ENCODE measurements around the gene ATP2B2.

ATP2B2 gene

DNA sequence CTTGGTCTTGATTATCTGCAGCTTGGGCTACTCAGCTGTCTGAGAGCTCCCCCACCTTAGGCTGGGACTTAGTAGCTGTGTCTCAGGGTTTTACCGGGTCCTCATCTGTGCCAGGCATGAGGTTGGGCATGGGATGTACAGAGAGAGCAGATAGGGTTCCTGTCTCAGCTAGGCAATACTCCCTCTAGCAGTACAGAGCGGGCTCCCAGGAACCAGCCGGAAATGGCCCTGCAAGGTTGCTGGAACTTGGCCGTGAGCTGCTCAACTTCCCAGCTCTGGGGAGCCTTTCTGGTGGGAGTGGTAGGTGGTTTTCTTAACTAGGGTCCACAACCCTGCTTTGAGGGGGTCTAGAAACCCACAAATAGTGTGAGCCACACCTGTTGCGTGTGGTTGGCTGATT is 58.3 kb downstream of the ATP2B2 start:
- DNase-seq: no peak

DNA sequence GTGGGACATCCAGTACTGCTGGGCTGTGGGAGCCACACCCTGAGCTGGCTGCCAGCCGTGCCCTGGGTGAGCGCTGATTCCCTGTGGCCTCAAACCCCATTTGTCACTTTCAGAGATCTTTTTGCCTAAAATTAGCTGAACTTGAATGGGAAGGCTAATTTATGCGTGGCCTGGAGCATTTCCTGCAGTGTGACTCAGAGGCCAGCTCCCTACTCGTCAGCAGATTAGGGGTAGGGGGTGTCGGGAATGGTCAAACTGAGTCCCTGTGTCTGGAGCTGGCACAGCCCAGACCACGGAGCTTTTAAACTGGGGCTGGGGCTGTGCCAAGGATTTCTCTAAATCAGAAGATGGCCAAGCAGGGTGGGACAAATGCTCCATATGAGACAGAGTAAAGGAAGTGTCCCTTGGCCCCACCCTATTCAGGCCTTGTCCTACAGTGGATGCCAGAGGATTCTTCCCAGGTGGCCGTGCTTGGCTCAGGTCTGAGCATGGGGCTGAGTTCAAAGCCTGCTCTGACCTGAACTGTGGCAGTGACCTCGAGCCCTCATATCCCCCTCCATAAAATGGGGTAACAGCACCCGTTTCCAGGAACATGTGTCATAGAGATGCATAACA is 59.7 kb downstream of the ATP2B2 start:
- no peak for DNase-seq

DNA sequence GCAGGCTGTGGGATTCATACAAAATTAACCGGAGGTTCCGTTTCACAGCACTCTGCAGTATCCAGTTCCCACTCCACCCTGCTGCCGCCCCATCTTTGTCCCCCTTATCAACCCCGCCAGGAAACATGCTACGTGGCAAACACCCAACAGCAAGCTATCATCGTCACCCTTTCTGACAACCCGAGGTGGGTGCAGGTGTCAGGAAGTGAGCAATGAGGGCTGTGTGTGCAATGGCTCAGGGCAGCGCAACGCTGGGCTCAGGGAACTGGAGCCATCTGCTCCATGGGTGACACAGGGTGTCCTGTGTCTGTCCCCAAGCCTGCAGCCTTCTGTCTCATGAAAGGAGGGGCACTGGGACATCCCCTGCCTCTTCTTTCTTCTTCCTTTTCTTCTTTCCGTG is 60.9 kb downstream of the ATP2B2 start:
- DNase-seq: no peak

DNA sequence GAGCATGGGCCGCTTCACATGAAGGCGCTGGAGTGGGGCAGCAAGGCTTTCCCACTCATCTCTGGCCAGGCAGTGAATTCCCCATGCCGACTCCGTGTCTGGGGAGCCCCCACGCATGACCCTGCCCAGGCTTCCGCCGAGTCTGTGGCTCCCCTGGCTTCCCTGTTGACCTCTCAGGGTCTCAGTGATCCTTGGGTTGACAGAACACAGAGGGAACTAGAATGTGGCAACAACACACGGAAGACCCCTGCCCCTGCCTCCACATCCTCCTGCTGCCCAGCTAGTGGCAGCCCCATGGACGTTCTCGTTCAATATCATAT is 61.3 kb downstream of the ATP2B2 start:
- DNase-seq: no peak

DNA sequence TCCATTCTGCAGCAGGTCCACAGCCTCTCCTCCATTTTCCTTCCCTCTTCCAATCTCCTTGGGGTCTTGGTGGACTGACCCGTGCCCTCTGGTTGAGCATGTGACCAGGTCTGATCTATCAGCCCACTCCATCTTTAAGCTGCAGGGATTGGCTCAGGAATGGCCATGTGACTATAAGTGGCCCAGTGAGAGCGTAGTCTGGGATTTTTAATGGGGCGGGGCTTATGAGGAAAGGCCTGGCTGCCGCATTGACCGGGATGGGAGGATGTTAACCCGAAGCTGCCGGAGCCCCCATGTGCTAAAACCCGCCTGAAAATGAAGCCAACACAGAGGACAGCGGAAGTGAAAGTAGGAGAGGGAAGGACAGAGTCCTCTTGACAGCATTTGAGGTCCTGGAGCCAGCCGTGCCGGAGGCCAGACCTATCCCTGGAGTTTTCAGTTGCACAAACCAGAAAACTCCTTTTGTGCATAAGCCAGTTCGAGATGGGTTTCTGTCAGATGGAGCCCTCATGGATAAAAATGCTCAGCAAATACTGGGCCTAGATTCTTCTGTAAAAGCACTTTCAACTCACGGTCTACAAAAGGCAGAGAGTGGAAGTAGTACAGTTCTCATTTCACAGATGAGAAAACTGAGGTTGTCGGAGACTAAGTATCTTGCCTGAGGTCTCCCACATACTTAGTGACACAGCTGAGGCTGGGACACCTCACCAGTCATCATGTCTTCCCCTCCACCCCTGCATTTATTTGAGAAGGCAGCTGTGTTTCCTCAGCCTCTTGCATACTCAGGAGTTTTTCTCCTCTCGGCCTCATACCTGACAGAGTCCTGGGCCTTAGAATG is 61.9 kb downstream of the ATP2B2 start:
- no peak for DNase-seq

DNA sequence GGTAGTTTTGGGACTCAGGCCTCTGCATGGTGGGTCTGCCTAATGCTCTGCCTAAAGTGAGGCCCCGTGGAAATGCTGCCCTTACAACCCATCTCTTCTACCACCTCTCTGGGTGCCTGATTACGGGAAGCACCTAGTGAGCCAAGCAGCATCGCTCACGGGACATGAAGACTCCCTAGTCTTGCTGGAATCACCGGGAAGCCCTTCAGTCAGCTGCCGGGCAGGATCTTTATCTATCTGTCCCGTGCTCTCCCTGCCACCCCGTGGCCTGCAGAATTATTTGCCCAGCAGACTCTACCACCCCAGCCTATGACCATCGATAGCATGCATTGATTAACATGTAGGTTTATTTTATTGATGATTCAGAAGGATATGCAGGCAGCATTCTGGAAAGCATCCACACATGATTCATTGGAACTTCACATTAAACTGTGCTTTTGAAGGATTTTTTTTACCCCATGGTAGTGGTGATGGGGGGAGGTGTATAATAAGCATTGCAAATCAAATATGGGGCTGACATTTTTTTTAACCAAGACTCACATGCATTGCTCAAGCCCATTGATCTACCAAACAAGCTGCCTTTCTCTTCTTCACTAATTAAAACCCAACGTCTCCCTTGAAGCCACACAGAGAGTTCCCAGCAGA is 63.1 kb downstream of the ATP2B2 start:
- DNase-seq: no peak

DNA sequence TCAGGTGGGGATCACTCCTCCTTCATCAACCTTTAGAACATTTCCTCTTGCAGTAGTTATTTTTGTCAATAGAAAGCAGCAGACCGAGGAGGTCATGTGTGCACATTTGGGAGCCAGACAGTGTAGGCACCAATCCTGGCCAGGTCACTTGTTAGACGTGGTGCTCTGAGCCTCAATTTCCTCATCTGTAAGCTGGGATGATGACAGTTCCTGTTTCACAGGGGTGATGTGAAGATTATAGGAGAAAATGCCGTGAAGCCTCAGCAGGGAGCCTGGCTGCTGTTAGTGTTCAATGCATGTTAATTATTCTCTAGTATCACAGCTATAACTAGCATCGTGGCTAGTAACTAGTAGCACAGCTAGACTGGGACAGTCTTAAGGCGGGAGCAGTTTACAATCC is 64.7 kb downstream of the ATP2B2 start:
- no peak for DNase-seq

DNA sequence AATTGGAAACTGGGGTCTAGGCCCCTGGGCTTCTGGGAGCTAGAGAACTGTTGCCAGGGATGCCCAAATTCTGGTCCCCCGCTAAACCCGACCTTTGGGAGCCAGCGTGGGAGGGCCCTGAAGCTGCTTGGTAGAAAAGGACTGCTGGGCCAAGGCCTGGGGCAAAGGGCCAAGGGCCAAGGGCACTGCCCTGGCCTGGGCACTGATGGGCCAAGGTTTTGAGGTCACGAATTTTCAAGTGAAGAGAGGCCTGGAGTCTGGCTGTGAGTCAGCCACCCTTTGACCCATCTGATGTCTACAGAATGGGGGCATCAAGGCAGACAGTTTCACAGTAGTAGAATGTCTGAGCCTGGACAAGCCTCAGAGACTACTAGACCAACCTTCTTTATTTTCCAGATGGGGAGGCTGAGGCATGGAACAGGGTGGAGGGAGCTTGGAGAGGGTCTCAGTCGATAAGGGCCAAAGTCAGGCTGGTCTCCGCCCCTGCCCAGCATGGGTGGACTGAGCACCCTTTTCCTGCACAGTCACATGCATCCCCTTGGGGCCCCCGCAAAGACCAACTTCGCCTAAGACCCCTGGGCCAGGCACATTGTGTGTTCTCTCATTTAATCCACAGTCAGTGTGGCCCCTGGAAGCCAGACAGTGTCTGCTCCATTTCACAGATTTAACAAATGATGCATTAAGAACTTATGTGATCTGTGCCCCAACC is 66.3 kb downstream of the ATP2B2 start:
- no peak for DNase-seq

DNA sequence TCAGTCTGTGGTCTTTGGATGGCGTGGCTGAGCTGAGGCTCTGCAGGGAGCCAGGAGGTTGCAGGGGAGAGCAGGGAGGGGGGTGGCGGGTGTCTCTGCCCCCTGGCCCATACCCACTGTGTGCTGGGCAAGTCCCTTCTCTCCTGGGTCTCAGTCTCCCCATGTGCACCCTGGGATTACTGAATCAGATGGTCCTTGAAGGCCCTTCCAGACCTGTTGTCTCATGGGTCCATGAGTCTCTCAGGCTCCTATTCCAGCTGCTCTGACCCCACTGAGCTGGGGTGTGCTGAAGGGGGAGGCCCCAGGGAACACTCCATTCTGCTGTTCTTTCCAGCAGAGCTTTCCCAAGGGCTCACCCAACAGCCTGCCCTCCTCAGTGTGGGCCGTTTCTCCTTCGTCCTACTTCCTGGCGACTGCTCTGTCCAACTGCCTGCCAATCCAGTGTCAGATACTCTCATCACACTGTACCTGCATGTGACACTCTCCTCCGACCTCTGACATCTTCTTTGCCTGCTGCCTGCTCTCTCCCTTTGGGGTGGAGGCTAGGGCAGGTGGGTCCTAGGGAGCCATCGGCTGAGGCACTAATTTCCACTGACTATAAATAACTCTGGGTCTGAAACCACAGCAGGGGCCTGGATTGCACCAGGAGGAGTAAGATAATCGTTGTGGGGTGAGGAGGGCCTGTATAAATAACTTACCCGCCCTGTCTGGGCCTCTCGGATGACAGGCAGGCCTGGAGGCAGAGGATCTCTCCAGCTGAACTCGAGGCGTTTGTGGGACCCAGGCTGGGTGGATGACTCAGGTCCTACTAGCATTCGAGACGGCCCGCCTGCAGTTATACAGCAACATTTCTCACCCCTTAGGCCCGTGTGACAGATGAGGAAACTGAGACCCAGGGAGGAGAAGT is 67.1 kb downstream of the ATP2B2 start:
- DNase-seq: no peak

DNA sequence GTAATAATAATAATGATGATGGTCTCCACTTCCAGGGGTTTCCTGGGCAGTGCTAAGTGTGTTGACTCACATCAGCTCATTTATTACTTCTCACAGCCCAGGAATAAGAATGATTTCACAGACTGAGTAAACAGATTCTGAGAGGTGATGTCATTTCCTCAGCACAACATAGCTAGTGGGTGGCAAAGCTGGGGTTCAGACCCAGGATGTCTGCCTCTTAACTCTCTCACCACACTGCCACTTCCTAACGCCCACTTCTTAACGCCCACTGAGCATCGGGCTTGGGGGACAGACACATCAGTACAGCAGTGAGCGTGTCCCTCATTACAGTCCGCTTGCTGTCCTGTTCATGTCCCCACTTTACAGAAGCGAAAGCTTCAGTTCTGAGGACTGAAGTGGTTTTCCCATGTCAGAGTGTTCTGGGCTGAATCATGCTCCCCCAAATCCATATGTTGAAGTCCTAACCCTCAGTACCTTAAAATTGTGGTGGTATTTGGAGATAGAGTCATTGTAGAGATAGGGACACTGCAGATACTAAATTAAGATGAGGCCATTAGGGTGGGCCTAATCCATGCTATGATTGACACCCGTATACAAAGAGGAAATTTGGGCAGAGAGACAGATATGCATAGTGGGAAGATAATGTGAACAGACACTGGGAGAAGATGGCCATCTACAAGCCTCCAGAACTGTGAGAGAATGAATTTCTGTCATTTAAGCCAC is 68.0 kb downstream of the ATP2B2 start:
- no peak for DNase-seq

DNA sequence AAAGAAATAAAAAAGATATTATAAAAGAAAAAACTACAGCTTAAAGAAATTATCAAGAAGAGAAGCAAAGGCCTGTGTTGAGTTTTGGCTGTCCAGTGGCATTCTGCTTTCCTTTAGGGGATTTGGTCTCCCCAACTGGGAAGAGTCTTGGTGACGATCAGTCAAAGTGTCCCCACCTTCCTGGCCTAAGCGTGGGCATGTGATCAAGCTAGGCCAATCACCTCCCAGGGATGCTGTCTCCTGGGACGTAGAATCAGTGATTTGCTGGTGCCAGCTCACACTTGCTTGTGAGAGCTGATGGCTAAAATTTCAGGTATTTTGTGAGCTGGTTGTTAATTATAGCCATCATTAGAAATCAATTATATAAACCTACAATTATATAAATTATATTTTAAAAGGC is 69.5 kb downstream of the ATP2B2 start:
- no peak for DNase-seq

DNA sequence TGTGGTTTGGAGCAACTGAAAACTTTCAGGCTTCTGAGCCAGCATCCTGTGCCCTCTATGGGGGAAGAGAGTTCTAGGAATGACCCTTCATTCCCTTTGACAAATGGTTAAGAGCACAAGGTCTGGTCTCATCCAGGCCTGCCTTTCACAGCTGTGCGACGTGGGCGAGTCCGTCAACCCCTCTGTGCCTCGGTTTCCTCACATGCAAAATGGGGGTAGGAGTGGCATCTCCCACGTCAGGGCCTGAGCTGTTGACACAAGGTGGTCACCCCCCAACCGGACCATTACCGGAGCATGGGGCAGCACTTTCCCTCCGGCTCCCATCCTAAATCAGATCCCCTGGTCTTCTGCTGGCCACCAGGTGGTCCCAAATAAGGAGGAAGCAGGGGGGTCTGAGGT is 70.4 kb downstream of the ATP2B2 start:
- DNase-seq: no peak

DNA sequence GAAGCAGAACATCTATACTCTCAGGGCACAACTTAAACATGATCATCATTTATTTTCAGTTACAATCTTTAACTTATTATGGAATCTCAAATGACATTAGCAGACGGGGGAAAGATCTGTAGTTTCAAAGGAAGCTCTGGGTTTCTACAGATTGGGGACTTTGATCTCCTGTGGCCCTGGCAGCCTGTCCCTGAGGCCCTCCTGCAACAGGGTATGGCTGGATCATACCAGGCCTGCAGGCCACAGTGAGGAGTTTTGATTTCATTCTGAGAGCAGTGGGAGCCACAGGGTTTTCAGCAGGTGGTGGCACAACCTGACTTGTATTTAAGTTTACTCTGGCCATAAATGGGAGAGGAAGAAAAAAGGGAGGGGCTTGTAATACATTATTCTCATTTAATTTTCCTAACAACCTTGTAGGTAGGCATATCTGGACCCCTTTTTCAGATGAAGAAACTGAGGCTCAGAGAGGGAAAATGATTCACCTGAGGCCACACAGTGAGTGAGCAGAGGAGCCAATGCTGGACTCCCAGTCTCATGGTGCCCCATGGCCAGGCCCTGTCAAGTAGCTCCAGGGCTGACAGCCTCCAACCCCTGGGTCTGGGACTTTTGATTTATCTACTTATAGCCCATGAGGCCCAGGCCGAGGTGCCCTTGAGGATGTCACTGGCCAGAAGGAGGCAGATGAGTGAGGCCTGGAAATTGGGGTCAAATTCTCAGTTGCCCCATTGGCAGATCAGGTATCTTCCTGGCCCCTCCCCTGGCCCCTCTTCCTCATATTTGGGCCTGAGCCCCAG is 71.0 kb downstream of the ATP2B2 start:
- no peak for DNase-seq

DNA sequence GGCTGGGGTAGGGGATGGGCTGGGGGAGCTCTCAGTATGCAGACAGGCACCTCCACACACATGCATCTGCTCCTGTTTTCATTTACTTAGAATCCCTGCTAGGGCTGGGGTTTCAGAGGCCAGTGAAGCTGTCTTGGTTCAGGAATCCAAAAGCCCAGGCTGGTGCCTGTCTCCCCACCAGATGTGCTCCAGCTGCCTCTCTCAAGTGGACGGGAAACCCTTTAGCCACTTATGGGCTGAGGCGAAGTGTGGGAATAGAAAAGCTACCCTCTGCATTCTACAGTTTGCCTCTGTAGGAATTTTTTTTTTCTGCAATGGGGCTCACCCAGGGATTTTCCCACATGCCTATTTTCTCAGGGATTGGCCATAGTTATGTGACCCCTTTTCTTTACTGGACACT is 72.5 kb downstream of the ATP2B2 start:
- DNase-seq: no peak

DNA sequence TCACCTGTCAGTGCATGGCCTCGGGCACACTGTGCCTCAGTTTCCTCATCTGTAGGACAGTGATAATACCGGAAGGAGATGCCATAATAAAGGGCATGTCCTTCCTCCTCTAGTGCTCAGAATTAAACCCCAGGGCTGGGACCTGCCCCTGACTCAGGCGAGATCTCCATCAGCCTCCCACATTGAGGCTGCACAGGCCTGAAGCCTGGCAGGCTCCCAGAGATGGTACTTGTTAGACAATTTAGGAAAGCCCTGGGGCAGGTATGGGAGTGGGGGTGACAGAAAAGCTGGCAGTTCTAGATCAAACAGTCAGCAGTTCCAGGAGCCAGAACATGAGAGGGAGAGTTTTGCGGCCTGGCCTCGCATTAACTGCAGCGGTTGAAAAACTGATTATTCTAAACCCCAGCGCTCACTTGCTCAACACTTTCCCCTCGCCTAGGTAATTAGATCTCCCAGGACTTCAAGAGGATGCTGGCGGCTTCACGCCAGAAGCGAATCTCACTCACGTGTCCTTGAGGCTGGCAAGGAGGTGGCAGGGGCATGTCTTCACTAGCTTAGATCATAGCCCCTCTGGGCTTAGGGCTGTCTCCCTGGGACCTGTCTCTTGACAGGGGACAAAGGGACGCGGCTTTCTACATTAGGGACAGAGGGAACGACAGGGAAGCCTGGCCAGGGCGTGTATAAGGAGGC is 73.1 kb downstream of the ATP2B2 start:
- DNase-seq: no peak

DNA sequence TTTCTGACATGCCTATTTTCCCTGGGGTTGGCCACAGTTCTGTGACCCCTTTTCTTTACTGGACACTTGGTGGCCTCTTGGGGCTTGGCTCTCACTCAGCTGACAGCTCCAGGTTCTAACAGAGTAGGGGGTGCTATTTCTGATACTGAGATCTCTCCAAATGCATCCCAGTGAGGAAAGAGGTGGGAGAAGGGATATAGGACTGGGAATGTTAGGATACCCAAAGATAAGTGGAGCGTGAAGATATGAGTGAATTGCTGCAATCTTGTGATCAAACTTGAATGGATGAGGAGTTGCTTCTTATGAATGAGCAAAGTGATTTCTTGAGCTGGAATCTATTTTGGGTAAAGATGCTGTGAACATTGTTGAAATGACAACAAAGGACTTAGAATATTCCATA is 74.6 kb downstream of the ATP2B2 start:
- DNase-seq: no peak

DNA sequence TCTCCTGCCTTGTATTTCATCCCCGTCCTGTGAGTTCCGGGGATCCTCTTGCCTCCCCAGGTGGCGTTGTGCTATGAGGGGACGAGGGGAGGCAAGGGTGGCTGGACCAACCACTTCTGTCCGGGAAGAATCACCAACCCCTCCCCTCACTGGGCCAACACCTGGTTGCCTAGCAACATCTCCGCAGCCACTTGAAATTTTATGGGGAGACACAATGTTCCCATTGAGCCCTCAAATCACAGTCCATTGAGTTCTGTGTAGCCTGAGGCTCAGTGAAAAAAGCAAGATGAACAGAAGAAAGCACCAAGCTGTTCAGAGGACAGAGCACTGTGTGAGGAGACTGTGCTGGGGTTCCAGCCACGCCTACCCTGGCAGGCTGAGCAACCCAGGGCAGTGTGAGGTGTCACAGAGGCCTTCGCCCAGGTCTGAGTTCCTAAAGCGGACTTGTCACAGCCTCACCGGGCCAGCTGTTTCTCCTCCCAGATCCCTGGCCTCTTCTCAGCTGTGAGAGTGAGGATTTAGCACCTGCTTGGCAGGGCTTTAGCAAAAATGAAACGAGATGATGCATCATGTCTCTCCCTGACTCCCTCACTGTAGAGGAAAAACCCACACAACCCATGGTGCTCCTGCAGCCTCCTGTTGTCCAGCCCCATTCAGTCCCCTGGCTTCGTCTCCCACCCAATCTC is 76.8 kb downstream of the ATP2B2 start:
- DNase-seq: no peak

DNA sequence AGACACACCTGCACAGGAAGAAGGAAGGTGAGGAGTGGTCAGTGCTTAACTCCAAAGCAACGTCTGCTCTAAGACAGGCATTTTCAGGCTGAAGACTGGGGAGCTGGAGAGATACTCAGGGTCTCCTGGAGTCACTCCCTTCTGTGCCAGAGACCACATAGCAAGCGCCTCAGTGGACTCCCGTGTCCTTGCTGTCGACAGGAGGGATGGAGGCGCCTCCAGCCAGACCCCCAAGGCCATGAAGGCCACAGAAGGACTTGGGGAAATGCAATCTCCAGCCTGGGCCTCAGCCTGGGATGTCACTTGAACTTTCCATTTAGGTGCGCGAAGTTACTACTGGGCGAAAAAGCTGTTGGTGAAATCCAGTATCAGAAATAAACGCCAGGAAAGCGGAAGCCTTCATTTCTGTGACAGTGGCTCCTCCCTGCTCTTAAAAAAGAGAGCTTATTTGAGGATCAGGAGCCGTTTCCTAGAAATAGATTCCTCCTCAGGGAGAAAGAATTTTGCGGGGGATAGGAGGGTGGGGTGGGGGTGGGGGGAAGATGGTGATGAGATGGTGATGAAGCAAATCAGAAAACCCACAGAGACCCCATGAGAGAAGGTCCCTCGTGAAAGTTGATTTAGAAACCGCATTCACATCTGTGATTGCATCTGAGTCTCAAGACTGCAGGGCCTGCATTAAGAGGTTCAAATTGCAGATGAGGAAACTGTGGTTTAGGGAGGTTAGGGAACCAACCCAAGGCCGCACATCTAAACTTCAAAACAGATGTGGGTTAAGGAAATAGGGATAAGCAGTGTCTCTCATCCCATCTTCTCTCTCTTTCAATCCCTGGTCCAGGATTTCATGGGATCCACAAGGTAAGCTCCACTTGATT is 78.8 kb downstream of the ATP2B2 start:
- DNase-seq: no peak
